Smooth muscle cell (in vitro differentiated cells): ENCODE results near the gene KRTAP10-7. TPM values are rescaled to one million over a fixed set of nuclear protein-coding genes. Genes with fewer than 3 reads are reported as not detected.

ENCODE experiments used
- DNase-seq: peaks from one replicate; lab custom pipeline; 2025; ENCODE audit not compliant: unreplicated experiment; lab: John Stamatoyannopoulos, UW
- H2AFZ ChIP-seq: fragments of 200-600 bp; sonication (generic); 2 replicates; pipeline ENCODE4 v1.6.0; 2016; ENCODE audit warnings: antibody characterized with exemption, low read depth, mild to moderate bottlenecking
- H3F3A ChIP-seq: fragments of 200-600 bp; sonication (generic); 2 replicates; pipeline ENCODE4 v1.6.0; 2017; ENCODE audit warnings: antibody characterized with exemption, low read depth
- H3K27ac ChIP-seq: fragments of 200-600 bp; sonication (generic); 2 replicates; pipeline ENCODE4 v1.5.1; 2016; ENCODE audit warnings: low read depth, mild to moderate bottlenecking
- H3K27me3 ChIP-seq: fragments of 200-600 bp; sonication (generic); 2 replicates; pipeline ENCODE4 v1.6.1; 2016; ENCODE audit warnings: low read depth, mild to moderate bottlenecking
- H3K36me3 ChIP-seq: fragments of 200-600 bp; sonication (generic); 2 replicates; pipeline ENCODE4 v1.5.1; 2016; ENCODE audit warnings: low read depth
- H3K4me1 ChIP-seq: fragments of 200-600 bp; sonication (generic); 2 replicates; pipeline ENCODE4 v1.5.1; 2016; ENCODE audit warnings: low read depth
- H3K4me2 ChIP-seq: fragments of 200-600 bp; sonication (generic); 2 replicates; pipeline ENCODE4 v1.6.0; 2016; ENCODE audit warnings: mild to moderate bottlenecking
- H3K4me3 ChIP-seq: fragments of 200-600 bp; sonication (generic); 2 replicates; pipeline ENCODE4 v1.5.1; 2016; ENCODE audit warnings: mild to moderate bottlenecking
- H3K79me2 ChIP-seq: fragments of 200-600 bp; sonication (generic); 2 replicates; pipeline ENCODE4 v1.6.0; 2016; ENCODE audit warnings: low read depth, mild to moderate bottlenecking
- H3K9ac ChIP-seq: fragments of 200-600 bp; sonication (generic); 2 replicates; pipeline ENCODE4 v1.6.0; 2016; ENCODE audit warnings: low read depth
- H3K9me3 ChIP-seq: fragments of 200-600 bp; sonication (generic); replicated peaks from 2 replicates; pipeline ENCODE4 v1.5.1; 2016; ENCODE audit warnings: low read depth
- H4K20me1 ChIP-seq: fragments of 200-600 bp; sonication (generic); 2 replicates; pipeline ENCODE4 v1.6.0; 2016; ENCODE audit warnings: low read depth
- CTCF ChIP-seq: fragments of 200-600 bp; sonication (generic); IDR thresholded peaks from 2 replicates; pipeline ENCODE4 v1.5.1; 2017; ENCODE audit warnings: borderline replicate concordance, mild to moderate bottlenecking, antibody characterized with exemption; ENCODE audit not compliant: insufficient read depth, poor library complexity, severe bottlenecking
- whole genome bisulfite sequencing: methylation state at CpG from one replicate; pipeline ENCODE4 v1.1.7; 2016; ENCODE audit warnings: low lambda C conversion rate; 5-methylcytosine and 5-hydroxymethylcytosine counted together
- polyA plus RNA-seq: library from polyadenylated mRNA; unstranded; fragments of >200 nt; fragmentation: Nextera tagmentation; extraction: Ambion mirVana; gene quantifications from 2 replicates; pipeline ENCODE4 v1.2.1, GENCODE V29; 2016
- total RNA-seq: library from RNA; depleted of rRNA; stranded (reverse); fragments of >200 nt; gene quantifications from 2 replicates; pipeline ENCODE4 v1.2.3, GENCODE V29; 2014

KRTAP10-7 gene
- total and polyA plus RNA-seq, 2 experiments from 2014 or later: not detected

- no peaks in the 10 kb centered on the region for H3K79me2 ChIP-seq
- H3K36me3 ChIP-seq: no peaks in the 10 kb centered on the region
- H3K27ac ChIP-seq: no peak overlapping the region
- no peak for TF ChIP-seq CTCF
- no peak for DNase-seq
- peaks cover 17% of the 10 kb centered on the region for H3K9me3 ChIP-seq
- no peak overlapping the region for H3K9ac ChIP-seq
- H4K20me1 ChIP-seq: no peaks in the 10 kb centered on the region
- no peaks in the 10 kb centered on the region for H3F3A ChIP-seq
- H2AFZ ChIP-seq: no peak overlapping the region
- H3K4me3 ChIP-seq: no peak overlapping the region
- no peaks in the 10 kb centered on the region for H3K27me3 ChIP-seq
- no peak overlapping the region for H3K4me2 ChIP-seq
- 91% methylated on average over 3 of the region's 3 CpGs for WGBS
- H3K4me1 ChIP-seq: peaks cover 3% of the 10 kb centered on the region
These were observed 19.2 kb upstream of the KRTAP10-7 start for GRCh38 chr21:44581158-44581557.

GRCh38 chr21:44582055-44582454, 18.3 kb upstream of the KRTAP10-7 start:
- no peak for DNase-seq
- H3K4me3 ChIP-seq: no peak overlapping the region
- no peaks in the 10 kb centered on the region for H3K79me2 ChIP-seq
- no peak overlapping the region for H2AFZ ChIP-seq
- 80% methylated on average over 15 of the region's 15 CpGs for WGBS
- H4K20me1 ChIP-seq: no peaks in the 10 kb centered on the region
- H3F3A ChIP-seq: no peaks in the 10 kb centered on the region
- TF ChIP-seq CTCF: no peak
- no peak overlapping the region for H3K27ac ChIP-seq
- no peak overlapping the region for H3K9ac ChIP-seq
- H3K4me1 ChIP-seq: peaks cover 3% of the 10 kb centered on the region
- H3K36me3 ChIP-seq: no peaks in the 10 kb centered on the region
- no peak overlapping the region for H3K4me2 ChIP-seq
- no peaks in the 10 kb centered on the region for H3K27me3 ChIP-seq
- peaks cover 12% of the 10 kb centered on the region for H3K9me3 ChIP-seq

GRCh38 chr21:44583089-44583799, 17.2 kb upstream of the KRTAP10-7 start:
- Histone ChIP-seq H3K36me3 (no peaks in the 10 kb centered on the region), H3K4me3 (no peak overlapping the region), H3K27ac (no peak overlapping the region), H3K4me1 (peaks cover 3% of the 10 kb centered on the region), H4K20me1 (no peaks in the 10 kb centered on the region), H3K9ac (no peak overlapping the region), H3K9me3 (peaks cover 9% of the 10 kb centered on the region), H2AFZ (no peak overlapping the region), H3K27me3 (no peaks in the 10 kb centered on the region), H3K4me2 (no peak overlapping the region), H3F3A (no peaks in the 10 kb centered on the region), H3K79me2 (no peaks in the 10 kb centered on the region)
- 35% methylated on average over 11 of the region's 11 CpGs for WGBS
- no peak for DNase-seq
- TF ChIP-seq CTCF: no peak

GRCh38 chr21:44583800-44584147, 16.6 kb upstream of the KRTAP10-7 start:
- Histone ChIP-seq H3K27ac (no peak overlapping the region), H3K4me3 (no peak overlapping the region), H3F3A (no peaks in the 10 kb centered on the region), H2AFZ (no peak overlapping the region), H3K9ac (no peak overlapping the region), H3K4me1 (peaks cover 3% of the 10 kb centered on the region), H3K4me2 (no peak overlapping the region), H3K36me3 (no peaks in the 10 kb centered on the region), H3K27me3 (no peaks in the 10 kb centered on the region), H4K20me1 (no peaks in the 10 kb centered on the region), H3K9me3 (peaks cover 9% of the 10 kb centered on the region), H3K79me2 (no peaks in the 10 kb centered on the region)
- no peak for TF ChIP-seq CTCF
- 81% methylated on average over 6 of the region's 6 CpGs for WGBS
- DNase-seq: no peak
